Caco-2 (cell line): ENCODE measurements around the gene LGALS4. TPM values are rescaled to one million over a fixed set of nuclear protein-coding genes. Genes with fewer than 3 reads are reported as not detected.
"Not testable (repeated sequence)": the region's sequence is repeated elsewhere in the genome, so short reads cannot be mapped to it uniquely, and the experiment has no call there.

Source experiments
- BruUV-seq: library from RNA; stranded (reverse); fragments of 400-500 nt; replicated peaks from 2 replicates; lab custom pipeline; 2021; lab: Mats Ljungman, UMichigan
- CTCF ChIA-PET: fragments of 300-600 bp; sonication (Branson Sonifier 250); formaldehyde crosslinking; loops from one replicate; lab custom pipeline; 2022; ENCODE audit warnings: antibody characterized with exemption; lab: Charles Lee
- POLR2A ChIA-PET: fragments of 300-600 bp; sonication (Branson Sonifier 250); formaldehyde crosslinking; loops from one replicate; lab custom pipeline; 2022; ENCODE audit warnings: antibody characterized with exemption; lab: Charles Lee
- DNase-seq, 2 experiments: peaks; one replicate each; pipeline versions ENCODE4 v3.0.0 to v3.0.0-alpha.2; 2020 to 2022
- H3K27me3 ChIP-seq: replicated peaks from 2 replicates; pipeline ENCODE4 v1.6.0; 2011; ENCODE audit warnings: low read length; ENCODE audit not compliant: control insufficient read depth, insufficient read depth
- H3K36me3 ChIP-seq: 2 replicates; pipeline ENCODE4 v1.5.1; 2011; ENCODE audit warnings: low read length; ENCODE audit not compliant: control insufficient read depth, insufficient read depth
- H3K4me1 ChIP-seq: fragments of 250-450 bp; sonication (Bioruptor Pico); 2 replicates; pipeline ENCODE4 v1.5.1; 2020; ENCODE audit warnings: mild to moderate bottlenecking
- H3K4me3 ChIP-seq: 2 replicates; pipeline ENCODE4 v1.5.1; 2011; ENCODE audit warnings: low read depth, mild to moderate bottlenecking, control low read depth, low read length
- H3K9me3 ChIP-seq: fragments of 250-450 bp; sonication (Bioruptor Pico); 2 replicates; pipeline ENCODE4 v1.5.1; 2020; ENCODE audit warnings: mild to moderate bottlenecking, moderate library complexity
- H3K27ac Mint-ChIP-seq: one replicate; pipeline ENCODE4 v1.8.0; 2022; ENCODE audit warnings: mixed read lengths; ENCODE audit not compliant: unreplicated experiment
- H3K27me3 Mint-ChIP-seq: one replicate; pipeline ENCODE4 v1.8.0; 2022; ENCODE audit warnings: mixed read lengths; ENCODE audit not compliant: insufficient read depth, unreplicated experiment
- H3K36me3 Mint-ChIP-seq: one replicate; pipeline ENCODE4 v1.8.0; 2022; ENCODE audit warnings: mild to moderate bottlenecking, mixed read lengths; ENCODE audit not compliant: insufficient read depth, unreplicated experiment
- H3K4me1 Mint-ChIP-seq: one replicate; pipeline ENCODE4 v1.8.0; 2022; ENCODE audit warnings: low read depth, mixed read lengths; ENCODE audit not compliant: unreplicated experiment
- H3K4me3 Mint-ChIP-seq: one replicate; pipeline ENCODE4 v1.8.0; 2022; ENCODE audit warnings: mild to moderate bottlenecking, moderate library complexity, mixed read lengths; ENCODE audit not compliant: unreplicated experiment
- H3K9me3 Mint-ChIP-seq: one replicate; pipeline ENCODE4 v1.8.0; 2022; ENCODE audit warnings: mixed read lengths; ENCODE audit not compliant: unreplicated experiment
- CTCF ChIP-seq, 2 experiments: fragments of 200-600 bp in 1 of 2; IDR thresholded peaks; 1 replicate in 1 of 2; 2 replicates in 1 of 2; pipeline versions ENCODE4 v1.5.1 to v1.8.0; 2011 to 2022; ENCODE audit warnings: antibody characterized with exemption in 1 of 2, control low read depth in 1 of 2, inconsistent platforms in 1 of 2, low read depth in 1 of 2, low read length in 1 of 2, mild to moderate bottlenecking in 1 of 2, moderate library complexity in 1 of 2; ENCODE audit not compliant: insufficient read depth in 1 of 2, severe bottlenecking in 1 of 2, unreplicated experiment in 1 of 2
- intact Hi-C: fragments of 100-400 bp; cut with micrococcal nuclease; formaldehyde crosslinking; loops from one replicate; pipeline ENCODE4 v1.10.0; 2022; ENCODE audit not compliant: unreplicated experiment
- total RNA-seq: library from RNA; stranded (reverse); gene quantifications from 2 replicates; pipeline ENCODE4 v1.2.3, GENCODE V29; 2022

Gene LGALS4
- total RNA-seq, 1 experiment from 2014 or later = 2.2 TPM

- no peaks in the 10 kb centered on the region for H3K27me3 Mint-ChIP-seq
- Histone ChIP-seq H3K4me1 (peaks cover 20% of the 10 kb centered on the region), H3K9me3 (no peaks in the 10 kb centered on the region), H3K4me3 (no peak within 1 kb of the TSS), H3K36me3 (no peaks in the 10 kb centered on the region), H3K27me3 (no peaks in the 10 kb centered on the region)
- intact Hi-C loops = no loop called here
- no peak for DNase-seq
- POLR2A ChIA-PET = no interaction called here
- H3K4me3 Mint-ChIP-seq = no peak within 1 kb of the TSS
- H3K27ac Mint-ChIP-seq = no peak within 1 kb of the TSS
- H3K4me1 Mint-ChIP-seq = no peaks in the 10 kb centered on the region
- no TSS peak for BruUV-seq
- no peaks in the 10 kb centered on the region for H3K9me3 Mint-ChIP-seq
- no peak for TF ChIP-seq CTCF (IDR thresholded peaks at IDR 0.05; ENCODE audit: insufficient read depth in 1 of 2, low read depth in 1 of 2, low read length in 1 of 2, severe bottlenecking in 1 of 2, unreplicated experiment in 1 of 2)
- CTCF ChIA-PET = no interaction called here
- H3K36me3 Mint-ChIP-seq = no peaks in the 10 kb centered on the region
These were observed 24.1 kb downstream of the LGALS4 start, which contains the start of gene LGALS7B for GRCh38 chr19:38788478-38789243. TSS of gene LGALS7B (plus strand) at chr19:38789200. CDS start at chr19:38789227, 27 bp downstream.

DNA sequence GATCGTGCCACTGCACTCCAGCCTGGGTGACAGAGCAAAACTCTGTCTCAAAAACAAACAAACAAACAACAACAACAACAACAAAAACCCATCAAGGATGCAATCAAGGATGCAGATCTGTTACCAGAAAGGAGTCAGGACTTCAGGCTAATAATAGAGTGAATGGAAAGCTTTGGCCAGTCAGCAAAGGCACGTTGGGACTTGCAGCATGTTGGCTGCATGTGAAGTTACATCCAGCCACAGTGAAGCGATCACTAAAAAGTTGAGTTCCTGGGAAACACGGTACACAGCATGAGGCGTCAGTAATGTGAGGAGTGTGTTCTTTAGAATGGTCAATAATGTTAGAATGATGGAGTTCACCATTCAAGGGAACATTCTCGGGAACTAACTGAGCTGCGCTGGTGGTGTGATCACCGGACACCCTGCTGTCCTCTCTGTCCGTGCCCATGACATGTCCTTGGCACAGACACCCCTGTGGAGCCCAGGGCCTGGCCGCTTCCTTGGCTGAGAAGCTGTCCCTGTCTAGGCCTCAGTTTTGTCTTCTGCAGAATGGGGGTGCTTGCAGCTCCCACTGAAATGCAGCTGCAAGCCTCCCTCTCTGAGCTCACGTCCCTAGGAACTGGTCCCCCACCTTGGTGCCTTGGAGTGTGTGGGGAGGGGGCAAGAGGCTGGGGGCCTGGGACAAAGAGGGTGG, 26.0 kb downstream of the LGALS4 start:
- intact Hi-C loops = no loop called here
- no peaks in the 10 kb centered on the region for H3K9me3 ChIP-seq
- Mint-ChIP-seq H3K9me3 (no peaks in the 10 kb centered on the region), H3K4me1 (no peaks in the 10 kb centered on the region), H3K4me3 (no peak overlapping the region), H3K27me3 (no peaks in the 10 kb centered on the region), H3K27ac (no peak overlapping the region), H3K36me3 (no peaks in the 10 kb centered on the region)
- no peaks in the 10 kb centered on the region for H3K27me3 ChIP-seq
- POLR2A ChIA-PET = interaction anchor here (0.5 kb wide), 1 partner anchor 32 kb away, joined by 7 read pairs; no protein-coding TSS in a partner anchor
- CTCF ChIA-PET = no interaction called here
- BruUV-seq = no TSS peak
- DNase-seq = no peak
- no peaks in the 10 kb centered on the region for H3K36me3 ChIP-seq
- no peak overlapping the region for H3K4me3 ChIP-seq
- peaks cover 14% of the 10 kb centered on the region for H3K4me1 ChIP-seq
- no peak for TF ChIP-seq CTCF (IDR thresholded peaks at IDR 0.05; ENCODE audit: insufficient read depth in 1 of 2, low read depth in 1 of 2, low read length in 1 of 2, severe bottlenecking in 1 of 2, unreplicated experiment in 1 of 2)

DNA sequence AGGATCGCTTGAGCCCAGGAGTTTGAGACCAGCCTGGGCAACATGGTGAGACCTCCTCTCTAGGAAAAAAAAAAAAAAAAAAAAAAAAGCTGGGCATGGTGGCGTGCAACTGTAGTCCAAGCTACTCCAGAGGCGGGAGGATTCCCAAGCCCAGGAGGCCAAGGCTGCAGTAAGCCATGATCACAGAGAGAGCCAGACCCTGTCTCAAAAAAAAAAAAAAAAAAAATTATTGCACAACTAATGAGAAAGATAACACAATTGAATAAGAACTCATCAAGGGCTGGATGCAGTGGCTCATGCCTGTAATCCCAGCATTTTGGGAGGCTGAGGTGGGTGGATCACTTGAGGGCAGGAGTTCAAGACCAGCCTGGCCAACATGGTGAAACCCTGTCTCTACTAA, 26.7 kb downstream of the LGALS4 start:
- ChIA-PET CTCF (interaction anchor here (0.6 kb wide), 1 partner anchor 398 kb away, joined by 8 read pairs; no protein-coding TSS in a partner anchor), POLR2A (interaction anchor here (0.5 kb wide), 1 partner anchor 33 kb away, joined by 7 read pairs; no protein-coding TSS in a partner anchor)
- H3K4me1 Mint-ChIP-seq, DNase-seq, H3K27me3 ChIP-seq, H3K27me3 Mint-ChIP-seq, intact Hi-C loops, H3K9me3 ChIP-seq, H3K4me3 ChIP-seq, H3K36me3 ChIP-seq, H3K36me3 Mint-ChIP-seq, H3K27ac Mint-ChIP-seq, H3K4me3 Mint-ChIP-seq, H3K9me3 Mint-ChIP-seq, BruUV-seq: not testable (repeated sequence)
- peaks cover 14% of the 10 kb centered on the region for H3K4me1 ChIP-seq
